Measurements from ENCODE around the gene AFAP1L2.
"Not testable (repeated sequence)": the region's sequence is repeated elsewhere in the genome, so short reads cannot be mapped to it uniquely, and the experiment has no call there.

Gene AFAP1L2

GRCh38 chr10:114356751-114357514, 47.4 kb downstream of the AFAP1L2 start:
- no peak overlapping the region for H3K4me3 ChIP-seq (ENCODE audit: low read depth, low read length)
- no peak for TF ChIP-seq CTCF (IDR thresholded peaks at IDR 0.05; ENCODE audit: low read depth, low read length, missing control alignments)
- DNase-seq (ENCODE audit: low read depth) = no peak

- TF ChIP-seq CTCF (IDR thresholded peaks at IDR 0.05; ENCODE audit: low read depth, low read length, missing control alignments) = no peak
- no peak for DNase-seq (ENCODE audit: low read depth)
Observed at GRCh38 chr10:114356126-114356525, 48.2 kb downstream of the AFAP1L2 start.

GRCh38 chr10:114353383-114353782, 50.9 kb downstream of the AFAP1L2 start:
- no peak overlapping the region for H3K4me3 ChIP-seq (ENCODE audit: low read depth, low read length)
- TF ChIP-seq CTCF (IDR thresholded peaks at IDR 0.05; ENCODE audit: low read depth, low read length, missing control alignments) = no peak
- no peak for DNase-seq (ENCODE audit: low read depth)

More at GRCh38 chr10:114356126-114356525, 48.2 kb downstream of the AFAP1L2 start:
- H3K4me3 ChIP-seq (ENCODE audit: low read depth, low read length) = no peak overlapping the region

GRCh38 chr10:114352653-114353298, 51.5 kb downstream of the AFAP1L2 start:
- no peak overlapping the region for H3K4me3 ChIP-seq (ENCODE audit: low read depth, low read length)
- DNase-seq (ENCODE audit: low read depth) = no peak
- no peak for TF ChIP-seq CTCF (IDR thresholded peaks at IDR 0.05; ENCODE audit: low read depth, low read length, missing control alignments)

- no peak for TF ChIP-seq CTCF (IDR thresholded peaks at IDR 0.05; ENCODE audit: low read depth, low read length, missing control alignments)
- no peak for DNase-seq (ENCODE audit: low read depth)
- no peak overlapping the region for H3K4me3 ChIP-seq (ENCODE audit: low read depth, low read length)
Observed at GRCh38 chr10:114350751-114351150, 53.6 kb downstream of the AFAP1L2 start.

- DNase-seq (ENCODE audit: low read depth) = no peak
- TF ChIP-seq CTCF (IDR thresholded peaks at IDR 0.05; ENCODE audit: low read depth, low read length, missing control alignments) = no peak
Observed at GRCh38 chr10:114349522-114350215, 54.6 kb downstream of the AFAP1L2 start.

GRCh38 chr10:114349071-114349470, 55.2 kb downstream of the AFAP1L2 start:
- not testable (repeated sequence) for DNase-seq (ENCODE audit: low read depth); H3K4me3 ChIP-seq (ENCODE audit: low read depth, low read length)

More at GRCh38 chr10:114349522-114350215, 54.6 kb downstream of the AFAP1L2 start:
- H3K4me3 ChIP-seq (ENCODE audit: low read depth, low read length) = no peak overlapping the region

Measured in GM12864 (cell line).